BLaER1 treated with 17β-estradiol and CSF1 and Interleukin-3, amounts not matched to agents 10 nM and 100 nM (cell line): ENCODE results near the gene GPSM1.

Source experiments
- H3K27ac ChIP-seq, 11 experiments: shearing (Covaris generic); formaldehyde crosslinking; 2 replicates each; pipeline ENCODE4 v1.8.1; 2022
- H3K27me3 ChIP-seq, 11 experiments: shearing (Covaris generic); formaldehyde crosslinking; 2 replicates each; pipeline ENCODE4 v1.8.1; 2022
- H3K36me3 ChIP-seq, 11 experiments: shearing (Covaris generic); formaldehyde crosslinking; 2 replicates each; pipeline ENCODE4 v1.8.1; 2022
- H3K4me1 ChIP-seq, 10 experiments: shearing (Covaris generic); formaldehyde crosslinking; 2 replicates each; pipeline ENCODE4 v1.8.1; 2022
- H3K4me2 ChIP-seq, 11 experiments: shearing (Covaris generic); formaldehyde crosslinking; 2 replicates each; pipeline ENCODE4 v1.8.1; 2022
- H3K4me3 ChIP-seq, 10 experiments: shearing (Covaris generic); formaldehyde crosslinking; 2 replicates each; pipeline ENCODE4 v1.8.1; 2022
- H3K9ac ChIP-seq, 11 experiments: shearing (Covaris generic); formaldehyde crosslinking; 2 replicates each; pipeline ENCODE4 v1.8.1; 2022
- H3K9me3 ChIP-seq, 11 experiments: shearing (Covaris generic); formaldehyde crosslinking; replicated peaks in 1 of 11; 2 replicates each; pipeline ENCODE4 v1.8.1; 2022
- H4K20me1 ChIP-seq, 11 experiments: shearing (Covaris generic); formaldehyde crosslinking; 2 replicates each; pipeline ENCODE4 v1.8.1; 2022
- Cebpa-rat ChIP-seq, 11 experiments: shearing (Covaris generic); IDR thresholded peaks; 2 replicates each; pipeline ENCODE4 v1.8.1; 2022

The GPSM1 gene

DNA sequence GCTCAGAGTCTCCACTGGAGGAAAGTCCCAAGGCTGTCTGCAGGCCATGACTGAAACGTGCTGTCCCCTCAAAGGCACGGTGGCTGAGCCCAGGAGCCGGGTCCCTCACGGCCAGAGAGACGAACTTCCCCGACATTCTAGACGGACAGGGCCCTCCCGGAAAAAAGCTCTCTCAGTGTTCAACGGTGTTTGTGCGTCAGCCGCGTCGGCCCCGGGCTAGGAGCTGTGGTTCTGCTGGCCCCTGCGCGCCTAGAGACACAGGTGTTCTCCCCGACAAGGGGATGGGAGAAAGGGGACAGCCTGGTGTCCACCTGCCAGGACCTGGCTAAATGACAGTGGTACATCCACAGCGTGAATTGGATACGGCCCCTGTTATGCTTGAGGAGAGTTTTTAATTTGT, 5.8 kb upstream of the GPSM1 start:
- Histone ChIP-seq H3K4me1 (peaks cover 51 to 91% (median 78%) of the 10 kb centered on the region in 10 experiments), H3K27ac (no peak overlapping the region), H3K9ac (no peak overlapping the region), H3K27me3 (peaks cover 0 to 38% (median 0%) of the 10 kb centered on the region in 11 experiments; a peak in 6 of 22 replicates), H3K9me3 (peaks cover 0 to 8% (median 1%) of the 10 kb centered on the region in 11 experiments; a peak in 11 of 22 replicates), H3K4me3 (no peak overlapping the region), H3K4me2 (peak overlapping the region in 5 of 11 experiments; percentile 95 to 99 (median 97); a peak in 8 of 22 replicates), H4K20me1 (no peaks in the 10 kb centered on the region), H3K36me3 (no peaks in the 10 kb centered on the region)
- no peak for TF ChIP-seq Cebpa-rat (IDR thresholded peaks at IDR 0.05)

GRCh38 chr9:136322756-136323330, 4.5 kb upstream of the GPSM1 start:
- H3K9ac ChIP-seq, result peak overlapping the region in 6 of 11 experiments; percentile 44 to 95 (median 74); a peak in 12 of 22 replicates
- no peaks in the 10 kb centered on the region; a peak in 1 of 22 replicates for H4K20me1 ChIP-seq
- no peaks in the 10 kb centered on the region for H3K36me3 ChIP-seq
- peak overlapping the region in 5 of 11 experiments; percentile 81 to 93 (median 90); a peak in 10 of 22 replicates for H3K27ac ChIP-seq
- H3K4me3 ChIP-seq, result peak overlapping the region in 1 of 10 experiments; percentile 28; a peak in 2 of 20 replicates
- H3K4me2 ChIP-seq, result peak overlapping the region; percentile 68 to 100 (median 96)
- TF ChIP-seq Cebpa-rat (IDR thresholded peaks at IDR 0.05), result no peak
- H3K9me3 ChIP-seq, result peaks cover 0 to 8% (median 0%) of the 10 kb centered on the region in 11 experiments; a peak in 5 of 22 replicates
- H3K4me1 ChIP-seq, result peaks cover 44 to 84% (median 71%) of the 10 kb centered on the region in 10 experiments
- peaks cover 0 to 28% (median 0%) of the 10 kb centered on the region in 11 experiments; a peak in 6 of 22 replicates for H3K27me3 ChIP-seq

DNA sequence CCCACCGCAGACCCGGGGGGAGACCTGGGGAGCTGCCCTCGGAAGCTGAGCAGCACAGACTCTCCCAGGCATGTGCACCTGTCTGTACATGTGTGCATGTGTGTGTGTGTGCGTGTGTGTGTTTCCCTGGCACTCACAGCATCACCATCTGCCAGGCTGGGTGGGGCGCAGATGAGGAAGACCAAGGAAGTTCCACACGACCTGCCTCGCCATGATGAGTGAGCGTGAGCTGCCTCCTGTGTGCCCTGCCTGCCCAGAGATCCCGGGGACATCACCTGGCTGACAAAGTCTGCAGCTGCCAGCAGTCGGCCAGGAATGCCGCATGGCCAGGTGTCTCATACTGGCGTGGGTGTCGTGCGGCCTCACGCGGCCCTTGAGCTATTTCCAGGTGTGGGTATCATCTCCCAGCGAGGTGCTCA, 4.0 kb upstream of the GPSM1 start:
- peak overlapping the region in 6 of 11 experiments; percentile 81 to 93 (median 88); a peak in 12 of 22 replicates for H3K27ac ChIP-seq
- peaks cover 0 to 8% (median 0%) of the 10 kb centered on the region in 11 experiments; a peak in 5 of 22 replicates for H3K9me3 ChIP-seq
- peaks cover 0 to 5% (median 4%) of the 10 kb centered on the region in 11 experiments; a peak in 10 of 22 replicates for H4K20me1 ChIP-seq
- H3K36me3 ChIP-seq, result no peaks in the 10 kb centered on the region
- H3K4me2 ChIP-seq, result peak overlapping the region; percentile 68 to 100 (median 96)
- H3K9ac ChIP-seq, result peak overlapping the region in 5 of 11 experiments; percentile 44 to 95 (median 91); a peak in 9 of 22 replicates
- peaks cover 44 to 80% (median 68%) of the 10 kb centered on the region in 10 experiments for H3K4me1 ChIP-seq
- no peak for TF ChIP-seq Cebpa-rat (IDR thresholded peaks at IDR 0.05)
- peaks cover 0 to 23% (median 0%) of the 10 kb centered on the region in 11 experiments; a peak in 6 of 22 replicates for H3K27me3 ChIP-seq
- peak overlapping the region in 1 of 10 experiments; percentile 28; a peak in 2 of 20 replicates for H3K4me3 ChIP-seq

DNA sequence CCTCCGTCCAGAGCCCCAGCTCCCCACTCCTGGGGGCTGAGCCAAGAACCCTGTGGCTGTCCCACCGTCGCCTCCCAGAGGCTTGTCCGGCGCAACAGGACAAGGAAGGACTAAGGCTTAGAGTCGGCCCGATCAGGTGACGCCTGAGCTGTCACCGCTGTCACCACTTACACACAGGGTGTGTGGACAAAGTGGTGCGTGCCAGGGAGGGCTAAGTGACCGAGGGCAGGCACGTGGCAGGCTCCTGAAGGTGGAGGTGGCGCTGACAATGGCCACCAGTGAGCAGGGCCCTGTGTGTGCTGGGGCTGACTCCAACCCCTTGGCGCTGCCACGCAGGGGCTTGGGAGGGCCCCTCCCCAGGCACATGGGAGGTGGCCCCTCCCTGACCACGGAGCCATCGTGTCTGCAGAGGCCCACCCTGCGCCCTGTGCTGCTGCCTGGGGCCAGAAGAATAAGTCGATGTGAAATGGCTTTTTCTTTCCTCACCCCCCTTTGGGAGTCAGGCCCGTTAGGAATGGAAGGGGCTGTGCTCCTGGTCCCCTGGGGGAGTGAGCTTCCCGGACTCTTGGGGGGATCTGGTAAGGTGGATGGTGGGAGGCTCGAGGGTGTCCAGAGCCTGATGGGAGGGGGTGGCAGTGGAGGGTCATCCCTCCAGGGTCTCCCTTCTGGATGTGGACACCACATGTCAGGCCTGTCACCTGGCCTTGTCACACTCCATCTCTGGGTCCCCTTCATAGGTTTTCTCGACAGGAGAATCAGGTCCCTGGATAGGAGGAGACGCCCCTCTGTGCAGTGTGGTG, 2.6 kb upstream of the GPSM1 start:
- H4K20me1 ChIP-seq, result peaks cover 0 to 19% (median 17%) of the 10 kb centered on the region in 11 experiments; a peak in 18 of 22 replicates
- peaks cover 0 to 22% (median 0%) of the 10 kb centered on the region in 11 experiments; a peak in 6 of 22 replicates for H3K27me3 ChIP-seq
- H3K4me2 ChIP-seq, result peak overlapping the region; percentile 68 to 100 (median 96); a peak in 19 of 22 replicates
- H3K36me3 ChIP-seq, result no peaks in the 10 kb centered on the region
- H3K4me3 ChIP-seq, result no peak overlapping the region; a peak in 1 of 20 replicates
- peaks cover 0 to 8% (median 0%) of the 10 kb centered on the region in 11 experiments; a peak in 5 of 22 replicates for H3K9me3 ChIP-seq
- peaks cover 50 to 80% (median 67%) of the 10 kb centered on the region in 10 experiments for H3K4me1 ChIP-seq
- no peak for TF ChIP-seq Cebpa-rat (IDR thresholded peaks at IDR 0.05)
- peak overlapping the region in 8 of 11 experiments; percentile 81 to 93 (median 86); a peak in 15 of 22 replicates for H3K27ac ChIP-seq
- peak overlapping the region in 7 of 11 experiments; percentile 86 to 95 (median 90); a peak in 13 of 22 replicates for H3K9ac ChIP-seq

DNA sequence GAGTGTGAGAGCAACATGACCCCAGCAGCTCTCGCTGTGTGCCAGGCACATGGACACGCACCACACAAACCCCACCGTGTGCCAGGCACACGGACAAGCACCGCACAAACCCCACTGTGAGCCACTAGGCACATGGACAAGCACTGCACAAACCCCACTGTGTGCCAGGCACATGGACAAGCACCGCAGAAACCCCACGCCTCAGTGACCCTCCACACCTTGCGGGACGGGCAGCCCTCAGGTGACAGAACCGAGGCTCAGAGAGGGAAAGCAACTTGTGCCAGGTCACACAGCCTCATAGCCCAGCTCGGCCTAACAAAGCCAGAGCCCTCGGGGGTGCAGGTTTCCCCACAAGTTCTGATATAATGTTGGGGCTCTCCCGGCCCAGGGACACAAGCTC, 2.0 kb upstream of the GPSM1 start:
- peak overlapping the region in 8 of 11 experiments; percentile 81 to 93 (median 86); a peak in 15 of 22 replicates for H3K27ac ChIP-seq
- H3K9me3 ChIP-seq, result peaks cover 0 to 8% (median 0%) of the 10 kb centered on the region in 11 experiments; a peak in 5 of 22 replicates
- peaks cover 0 to 22% (median 0%) of the 10 kb centered on the region in 11 experiments; a peak in 6 of 22 replicates for H3K27me3 ChIP-seq
- peak overlapping the region in 8 of 11 experiments; percentile 85 to 95 (median 88); a peak in 16 of 22 replicates for H3K9ac ChIP-seq
- H3K4me1 ChIP-seq, result peaks cover 57 to 82% (median 74%) of the 10 kb centered on the region in 10 experiments
- H3K4me2 ChIP-seq, result peak overlapping the region in 9 of 11 experiments; percentile 93 to 100 (median 97); a peak in 19 of 22 replicates
- no peak for TF ChIP-seq Cebpa-rat (IDR thresholded peaks at IDR 0.05)
- peaks cover 0 to 25% (median 24%) of the 10 kb centered on the region in 11 experiments; a peak in 19 of 22 replicates for H4K20me1 ChIP-seq
- peak overlapping the region in 2 of 10 experiments; percentile 72 to 91; a peak in 4 of 20 replicates for H3K4me3 ChIP-seq
- no peaks in the 10 kb centered on the region for H3K36me3 ChIP-seq

GRCh38 chr9:136326061-136326760, 1.1 kb upstream of the GPSM1 start:
- peaks cover 58 to 91% (median 82%) of the 10 kb centered on the region in 10 experiments for H3K4me1 ChIP-seq
- H3K27me3 ChIP-seq, result peaks cover 0 to 22% (median 0%) of the 10 kb centered on the region in 11 experiments; a peak in 6 of 22 replicates
- H3K4me2 ChIP-seq, result peak overlapping the region; percentile 80 to 100 (median 96)
- peaks cover 0 to 34% (median 32%) of the 10 kb centered on the region in 11 experiments; a peak in 19 of 22 replicates for H4K20me1 ChIP-seq
- peak overlapping the region; percentile 54 to 95 (median 86); a peak in 21 of 22 replicates for H3K9ac ChIP-seq
- peak overlapping the region; percentile 9 to 91 (median 78); a peak in 19 of 20 replicates for H3K4me3 ChIP-seq
- peaks cover 0 to 4% (median 0%) of the 10 kb centered on the region in 11 experiments; a peak in 4 of 22 replicates for H3K9me3 ChIP-seq
- no peak for TF ChIP-seq Cebpa-rat (IDR thresholded peaks at IDR 0.05)
- H3K36me3 ChIP-seq, result peaks cover 0 to 8% (median 0%) of the 10 kb centered on the region in 11 experiments; a peak in 4 of 22 replicates
- H3K27ac ChIP-seq, result peak overlapping the region; percentile 13 to 93 (median 86); a peak in 20 of 22 replicates

GRCh38 chr9:136326761-136327303, 507 bp upstream of the GPSM1 start:
- Histone ChIP-seq H3K9ac (peak overlapping the region; percentile 54 to 95 (median 86); a peak in 21 of 22 replicates), H3K4me1 (peaks cover 58 to 91% (median 85%) of the 10 kb centered on the region in 10 experiments), H4K20me1 (peaks cover 0 to 40% (median 39%) of the 10 kb centered on the region in 11 experiments; a peak in 20 of 22 replicates), H3K27me3 (peaks cover 0 to 22% (median 0%) of the 10 kb centered on the region in 11 experiments; a peak in 6 of 22 replicates), H3K4me2 (peak overlapping the region; percentile 80 to 100 (median 96)), H3K4me3 (peak overlapping the region; percentile 9 to 91 (median 78); a peak in 19 of 20 replicates), H3K36me3 (peaks cover 0 to 14% (median 6%) of the 10 kb centered on the region in 11 experiments; a peak in 10 of 22 replicates), H3K9me3 (no peaks in the 10 kb centered on the region), H3K27ac (peak overlapping the region in 10 of 11 experiments; percentile 33 to 93 (median 86); a peak in 20 of 22 replicates)
- TF ChIP-seq Cebpa-rat (IDR thresholded peaks at IDR 0.05), result no peak
